DND-41 (cell line): Measurements from ENCODE around the gene NDUFS6.

ENCODE experiments used
- CTCF ChIP-seq: IDR thresholded peaks from 2 replicates; pipeline ENCODE4 v1.5.1; 2012; ENCODE audit warnings: borderline replicate concordance, low read length, moderate library complexity, mild to moderate bottlenecking; ENCODE audit not compliant: poor library complexity, severe bottlenecking; ENCODE audit errors: extremely low read depth
- EZH2 ChIP-seq: IDR thresholded peaks from 3 replicates; pipeline ENCODE4 v1.6.1; 2012; ENCODE audit warnings: borderline replicate concordance, low read depth, mild to moderate bottlenecking, moderate library complexity, low read length, inconsistent platforms; ENCODE audit not compliant: severe bottlenecking

GRCh38 chr5:1831257-1831656, 30.1 kb downstream of the NDUFS6 start:
- TF ChIP-seq CTCF (no peak), EZH2 (no peak)
